Body of pancreas (tissue), 4 donors: Measurements from ENCODE around the gene VOPP1.

Experiments used
- POLR2A ChIP-seq, 3 donors: fragments of 450-650 bp; IDR thresholded peaks; one replicate each; pipeline ENCODE4 v1.6.1; 2016; ENCODE audit warnings: antibody characterized with exemption in 3 of 3, mild to moderate bottlenecking in 2 of 3
- TF ChIP-seq, protein P1 (sequence below), 7 experiments: fragments of 450-650 bp in 4 of 7; fragments of 200-600 bp in 3 of 7; sonication (generic) in 3 of 7; IDR thresholded peaks; one replicate each; pipeline ENCODE4 v1.5.1; 2016 to 2019; ENCODE audit warnings: antibody characterized with exemption in 7 of 7

DNA sequence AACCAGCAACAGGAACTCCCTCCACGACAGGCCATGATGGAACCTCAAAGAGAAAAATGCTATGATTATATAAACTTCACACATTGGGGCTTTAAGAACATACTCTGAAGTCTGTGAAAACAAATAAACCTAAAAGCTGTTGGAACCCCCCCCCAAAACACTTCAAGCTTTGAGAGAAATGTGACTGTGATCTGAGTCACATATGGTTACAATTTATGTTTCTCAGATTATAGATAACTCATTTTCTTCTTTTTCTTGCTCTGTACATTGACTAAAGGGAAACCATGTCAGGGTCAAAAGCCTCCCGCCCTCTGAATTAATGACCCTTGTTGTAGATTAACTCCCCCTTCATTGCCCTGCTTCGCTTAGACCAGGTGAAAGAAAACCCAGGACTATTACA, 15.8 kb downstream of the VOPP1 start:
- TF ChIP-seq, protein P1, sequence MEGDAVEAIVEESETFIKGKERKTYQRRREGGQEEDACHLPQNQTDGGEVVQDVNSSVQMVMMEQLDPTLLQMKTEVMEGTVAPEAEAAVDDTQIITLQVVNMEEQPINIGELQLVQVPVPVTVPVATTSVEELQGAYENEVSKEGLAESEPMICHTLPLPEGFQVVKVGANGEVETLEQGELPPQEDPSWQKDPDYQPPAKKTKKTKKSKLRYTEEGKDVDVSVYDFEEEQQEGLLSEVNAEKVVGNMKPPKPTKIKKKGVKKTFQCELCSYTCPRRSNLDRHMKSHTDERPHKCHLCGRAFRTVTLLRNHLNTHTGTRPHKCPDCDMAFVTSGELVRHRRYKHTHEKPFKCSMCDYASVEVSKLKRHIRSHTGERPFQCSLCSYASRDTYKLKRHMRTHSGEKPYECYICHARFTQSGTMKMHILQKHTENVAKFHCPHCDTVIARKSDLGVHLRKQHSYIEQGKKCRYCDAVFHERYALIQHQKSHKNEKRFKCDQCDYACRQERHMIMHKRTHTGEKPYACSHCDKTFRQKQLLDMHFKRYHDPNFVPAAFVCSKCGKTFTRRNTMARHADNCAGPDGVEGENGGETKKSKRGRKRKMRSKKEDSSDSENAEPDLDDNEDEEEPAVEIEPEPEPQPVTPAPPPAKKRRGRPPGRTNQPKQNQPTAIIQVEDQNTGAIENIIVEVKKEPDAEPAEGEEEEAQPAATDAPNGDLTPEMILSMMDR (IDR thresholded peaks at IDR 0.05), result no peak
- no peak for TF ChIP-seq POLR2A (IDR thresholded peaks at IDR 0.05)
